22Rv1 (cell line): ENCODE results near the gene TRPM5.

ENCODE experiments used
- H3K27ac ChIP-seq: fragments of 450-650 bp; 2 replicates; pipeline ENCODE4 v1.5.1; 2017
- CTCF ChIP-seq: fragments of 450-650 bp; IDR thresholded peaks from 2 replicates; pipeline ENCODE4 v1.5.1; 2017; ENCODE audit warnings: mild to moderate bottlenecking
- ZFX ChIP-seq: fragments of 450-650 bp; IDR thresholded peaks from 2 replicates; pipeline ENCODE4 v1.6.1; 2017; ENCODE audit warnings: antibody characterized with exemption, borderline replicate concordance

TRPM5 gene

GRCh38 chr11:2421226-2421994, 22.9 kb downstream of the TRPM5 start:
- TF ChIP-seq CTCF (no peak), ZFX (no peak)

GRCh38 chr11:2420502-2421225, 23.6 kb downstream of the TRPM5 start:
- TF ChIP-seq ZFX (no peak), CTCF (peak; percentile 88)
- no peak overlapping the region for H3K27ac ChIP-seq

More at GRCh38 chr11:2421226-2421994, 22.9 kb downstream of the TRPM5 start:
- no peak overlapping the region for H3K27ac ChIP-seq

- TF ChIP-seq ZFX (no peak), CTCF (peak; percentile 82)
- no peak overlapping the region for H3K27ac ChIP-seq
These were observed 24.4 kb downstream of the TRPM5 start for GRCh38 chr11:2419638-2420501.

- H3K27ac ChIP-seq = no peak overlapping the region
- no peak for TF ChIP-seq ZFX
- no peak for TF ChIP-seq CTCF
These were observed 25.5 kb downstream of the TRPM5 start for GRCh38 chr11:2418693-2419360.

- H3K27ac ChIP-seq = no peak overlapping the region
- TF ChIP-seq ZFX (no peak), CTCF (no peak)
These were observed 26.2 kb downstream of the TRPM5 start for GRCh38 chr11:2417856-2418692.

GRCh38 chr11:2416765-2417164, 27.5 kb downstream of the TRPM5 start:
- H3K27ac ChIP-seq = no peak overlapping the region
- TF ChIP-seq CTCF = no peak
- TF ChIP-seq ZFX = no peak
